ENCODE results near the gene PLPPR2. TPM values are rescaled to one million over a fixed set of nuclear protein-coding genes. Genes with fewer than 3 reads are reported as not detected.

Gene PLPPR2
- total RNA-seq, 1 donor from 2014 or later = 72.3 TPM

DNA sequence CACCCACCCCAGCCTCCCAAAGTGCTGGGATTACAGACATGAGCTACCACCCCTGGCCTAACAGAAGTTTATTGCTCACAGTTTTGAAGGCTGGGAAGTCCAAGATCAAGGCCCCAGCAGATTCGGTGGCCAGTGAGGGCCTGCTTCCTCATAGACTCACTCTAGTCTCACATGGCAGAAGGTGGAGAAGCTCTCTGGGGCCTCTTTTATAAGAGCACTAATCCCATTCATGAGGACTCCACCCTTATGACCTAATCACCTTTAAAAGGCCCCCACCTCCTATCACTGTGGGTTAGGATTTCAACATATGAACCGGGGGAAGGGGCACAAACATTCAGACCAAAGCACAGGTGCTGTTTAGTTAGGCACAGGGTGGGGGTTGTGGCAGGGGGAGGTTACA is 12.3 kb downstream of the PLPPR2 start:
- Mint-ChIP-seq H3K9me3 (ENCODE audit: low read depth) (no peaks in the 10 kb centered on the region), H3K4me3 (ENCODE audit: unreplicated experiment) (no peak overlapping the region), H3K27ac (ENCODE audit: unreplicated experiment) (no peak overlapping the region), H3K27me3 (ENCODE audit: low read depth) (no peaks in the 10 kb centered on the region), H3K36me3 (ENCODE audit: low read depth) (peaks cover 9% of the 10 kb centered on the region), H3K4me1 (ENCODE audit: low read depth) (no peaks in the 10 kb centered on the region)
- TF ChIP-seq, protein P1, sequence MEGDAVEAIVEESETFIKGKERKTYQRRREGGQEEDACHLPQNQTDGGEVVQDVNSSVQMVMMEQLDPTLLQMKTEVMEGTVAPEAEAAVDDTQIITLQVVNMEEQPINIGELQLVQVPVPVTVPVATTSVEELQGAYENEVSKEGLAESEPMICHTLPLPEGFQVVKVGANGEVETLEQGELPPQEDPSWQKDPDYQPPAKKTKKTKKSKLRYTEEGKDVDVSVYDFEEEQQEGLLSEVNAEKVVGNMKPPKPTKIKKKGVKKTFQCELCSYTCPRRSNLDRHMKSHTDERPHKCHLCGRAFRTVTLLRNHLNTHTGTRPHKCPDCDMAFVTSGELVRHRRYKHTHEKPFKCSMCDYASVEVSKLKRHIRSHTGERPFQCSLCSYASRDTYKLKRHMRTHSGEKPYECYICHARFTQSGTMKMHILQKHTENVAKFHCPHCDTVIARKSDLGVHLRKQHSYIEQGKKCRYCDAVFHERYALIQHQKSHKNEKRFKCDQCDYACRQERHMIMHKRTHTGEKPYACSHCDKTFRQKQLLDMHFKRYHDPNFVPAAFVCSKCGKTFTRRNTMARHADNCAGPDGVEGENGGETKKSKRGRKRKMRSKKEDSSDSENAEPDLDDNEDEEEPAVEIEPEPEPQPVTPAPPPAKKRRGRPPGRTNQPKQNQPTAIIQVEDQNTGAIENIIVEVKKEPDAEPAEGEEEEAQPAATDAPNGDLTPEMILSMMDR (IDR thresholded peaks at IDR 0.05) = no peak
- DNase-seq (ENCODE audit: low spot score) = no peak

GRCh38 chr19:11370744-11371143 is 15.5 kb downstream of the PLPPR2 start:
- Mint-ChIP-seq H3K4me1 (ENCODE audit: low read depth) (peaks cover 3% of the 10 kb centered on the region), H3K4me3 (ENCODE audit: unreplicated experiment) (no peak overlapping the region)
- TF ChIP-seq, protein P1 (IDR thresholded peaks at IDR 0.05) = no peak

DNA sequence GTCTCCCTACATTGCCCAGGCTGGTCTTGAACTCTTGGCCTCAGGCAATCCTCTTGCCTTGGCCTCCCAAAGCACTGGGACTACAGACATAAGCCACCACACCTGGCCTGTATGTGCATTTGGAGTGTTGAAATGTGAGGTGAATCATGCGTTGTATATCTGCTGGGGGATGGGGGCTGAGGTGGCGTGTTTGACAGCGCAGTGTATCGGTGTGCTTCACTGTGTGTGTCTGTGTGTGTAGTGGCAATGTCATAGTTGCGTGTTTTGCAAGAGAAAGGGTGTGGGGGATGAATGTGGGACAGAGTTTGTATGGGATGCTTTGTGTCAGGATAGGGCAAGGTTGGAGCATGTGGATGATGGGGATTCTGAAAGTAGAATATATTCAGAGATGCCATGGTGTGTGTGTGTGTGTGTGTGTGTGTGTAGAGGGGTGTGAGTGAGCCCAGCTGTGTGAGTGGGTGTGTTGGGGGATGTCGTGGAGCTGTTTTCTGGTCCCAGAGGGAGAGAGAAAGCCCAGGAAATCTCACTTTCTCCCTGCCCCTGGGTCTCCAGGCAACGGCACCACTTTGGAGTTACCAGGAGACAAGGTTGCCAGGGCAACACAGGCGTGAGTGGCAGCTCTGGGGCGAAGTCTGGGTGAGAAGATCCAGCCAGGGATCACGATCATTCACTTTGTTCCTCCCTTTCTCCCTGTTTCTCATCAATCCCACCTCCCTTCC is 18.1 kb downstream of the PLPPR2 start:
- Mint-ChIP-seq H3K4me3 (ENCODE audit: unreplicated experiment) (no peak overlapping the region), H3K27ac (ENCODE audit: unreplicated experiment) (no peak overlapping the region), H3K9me3 (ENCODE audit: low read depth) (no peaks in the 10 kb centered on the region), H3K36me3 (ENCODE audit: low read depth) (no peaks in the 10 kb centered on the region), H3K27me3 (ENCODE audit: low read depth) (no peaks in the 10 kb centered on the region), H3K4me1 (ENCODE audit: low read depth) (peaks cover 22% of the 10 kb centered on the region)
- TF ChIP-seq, protein P1 (IDR thresholded peaks at IDR 0.05) = no peak
- no peak for DNase-seq (ENCODE audit: low spot score)

More at GRCh38 chr19:11370744-11371143, 15.5 kb downstream of the PLPPR2 start:
- no peak for DNase-seq (ENCODE audit: low spot score)
- H3K36me3 Mint-ChIP-seq (ENCODE audit: low read depth) = no peaks in the 10 kb centered on the region
- H3K9me3 Mint-ChIP-seq (ENCODE audit: low read depth) = no peaks in the 10 kb centered on the region
- no peaks in the 10 kb centered on the region for H3K27me3 Mint-ChIP-seq (ENCODE audit: low read depth)
- H3K27ac Mint-ChIP-seq (ENCODE audit: unreplicated experiment) = no peak overlapping the region

GRCh38 chr19:11373885-11374432 is 18.7 kb downstream of the PLPPR2 start:
- Mint-ChIP-seq H3K27me3 (ENCODE audit: low read depth) (no peaks in the 10 kb centered on the region), H3K4me3 (ENCODE audit: unreplicated experiment) (no peak overlapping the region), H3K36me3 (ENCODE audit: low read depth) (no peaks in the 10 kb centered on the region), H3K9me3 (ENCODE audit: low read depth) (no peaks in the 10 kb centered on the region), H3K27ac (ENCODE audit: unreplicated experiment) (peak overlapping the region; percentile 8), H3K4me1 (ENCODE audit: low read depth) (peaks cover 28% of the 10 kb centered on the region)
- DNase-seq (ENCODE audit: low spot score) = no peak
- TF ChIP-seq, protein P1 (IDR thresholded peaks at IDR 0.05) = no peak

GRCh38 chr19:11374433-11375142 is 19.4 kb downstream of the PLPPR2 start, which contains the start of gene SWSAP1:
SWSAP1 (plus strand) TSS chr19:11374666; CDS start chr19:11374681, 15 bp downstream.
- TF ChIP-seq, protein P1 (IDR thresholded peaks at IDR 0.05) = no peak
- Mint-ChIP-seq H3K27me3 (ENCODE audit: low read depth) (no peaks in the 10 kb centered on the region), H3K9me3 (ENCODE audit: low read depth) (no peaks in the 10 kb centered on the region), H3K36me3 (ENCODE audit: low read depth) (no peaks in the 10 kb centered on the region), H3K4me3 (ENCODE audit: unreplicated experiment) (no peak within 1 kb of the TSS), H3K27ac (ENCODE audit: unreplicated experiment) (peak within 1 kb of the TSS; percentile 8), H3K4me1 (ENCODE audit: low read depth) (peaks cover 29% of the 10 kb centered on the region)
- peak; percentile 98 for DNase-seq (ENCODE audit: low spot score)
